HEK293T (cell line): ENCODE measurements around the gene SYT5.

ENCODE experiments used
- ARNT ChIP-seq: fragments of 450-650 bp; IDR thresholded peaks from 2 replicates; pipeline ENCODE4 v1.6.1; 2017; ENCODE audit warnings: mild to moderate bottlenecking
- BHLHE40 ChIP-seq: fragments of 450-650 bp; IDR thresholded peaks from 2 replicates; pipeline ENCODE4 v1.6.1; 2016; ENCODE audit warnings: mild to moderate bottlenecking, moderate library complexity, borderline replicate concordance
- CTBP1 ChIP-seq: fragments of 450-650 bp; IDR thresholded peaks from 2 replicates; pipeline ENCODE4 v1.6.1; 2016; ENCODE audit warnings: borderline replicate concordance
- ELF4 ChIP-seq: fragments of 450-650 bp; IDR thresholded peaks from 2 replicates; pipeline ENCODE4 v1.6.1; 2017; ENCODE audit warnings: antibody characterized with exemption
- FOXA1 ChIP-seq: fragments of 450-650 bp; IDR thresholded peaks from 2 replicates; pipeline ENCODE4 v1.6.1; 2016; ENCODE audit warnings: mild to moderate bottlenecking
- FOXK2 ChIP-seq: fragments of 450-650 bp; IDR thresholded peaks from 2 replicates; pipeline ENCODE4 v1.6.1; 2016; ENCODE audit warnings: mild to moderate bottlenecking
- FOXM1 ChIP-seq: fragments of 450-650 bp; IDR thresholded peaks from 2 replicates; pipeline ENCODE4 v1.6.1; 2017; ENCODE audit warnings: mild to moderate bottlenecking, borderline replicate concordance
- HDGF ChIP-seq: fragments of 450-650 bp; IDR thresholded peaks from 2 replicates; pipeline ENCODE4 v1.6.1; 2017; ENCODE audit warnings: antibody characterized with exemption, borderline replicate concordance
- NFRKB ChIP-seq: fragments of 450-650 bp; IDR thresholded peaks from 2 replicates; pipeline ENCODE4 v1.6.1; 2016; ENCODE audit warnings: mild to moderate bottlenecking, moderate library complexity
- PKNOX1 ChIP-seq: fragments of 450-650 bp; IDR thresholded peaks from 2 replicates; pipeline ENCODE4 v1.6.1; 2016
- SP1 ChIP-seq: fragments of 450-650 bp; IDR thresholded peaks from 2 replicates; pipeline ENCODE4 v1.6.1; 2017
- SUZ12 ChIP-seq: fragments of 450-650 bp; IDR thresholded peaks from 2 replicates; pipeline ENCODE4 v1.6.1; 2016; ENCODE audit warnings: mild to moderate bottlenecking
- TARDBP ChIP-seq: fragments of 450-650 bp; IDR thresholded peaks from 2 replicates; pipeline ENCODE4 v1.6.1; 2016

GRCh38 chr19:55220525-55220924, 40.4 kb upstream of the SYT5 start:
- TF ChIP-seq FOXA1 (no peak), ARNT (no peak), FOXK2 (no peak), ELF4 (no peak), PKNOX1 (no peak), SUZ12 (no peak), HDGF (no peak), SP1 (no peak), FOXM1 (no peak), BHLHE40 (no peak), CTBP1 (no peak), TARDBP (no peak), NFRKB (no peak)
